NK-92 (cell line): ENCODE data around the gene SIX4.

Experiments used
- DNase-seq: peaks from one replicate; lab custom pipeline; 2025; ENCODE audit not compliant: unreplicated experiment; lab: John Stamatoyannopoulos, UW

The SIX4 gene

GRCh38 chr14:60662982-60663381 lies 61.2 kb downstream of the SIX4 start:
- no peak for DNase-seq

- no peak for DNase-seq
Observed at GRCh38 chr14:60661721-60662120, 62.4 kb downstream of the SIX4 start.
